NCI-H1417 (cell line): ENCODE results near the gene SYCE3.
A peak's percentile ranks its signal among the peaks of the same experiment; 100 is the strongest.

Experiments
- DNase-seq, 3 experiments: peaks; one replicate each; lab custom pipeline; 2025; lab: John Stamatoyannopoulos, UW

Gene SYCE3

GRCh38 chr22:50531546-50531961 is 31.2 kb downstream of the SYCE3 start:
- peak in 2 of 3 experiments; percentile 44 to 54 for DNase-seq

DNA sequence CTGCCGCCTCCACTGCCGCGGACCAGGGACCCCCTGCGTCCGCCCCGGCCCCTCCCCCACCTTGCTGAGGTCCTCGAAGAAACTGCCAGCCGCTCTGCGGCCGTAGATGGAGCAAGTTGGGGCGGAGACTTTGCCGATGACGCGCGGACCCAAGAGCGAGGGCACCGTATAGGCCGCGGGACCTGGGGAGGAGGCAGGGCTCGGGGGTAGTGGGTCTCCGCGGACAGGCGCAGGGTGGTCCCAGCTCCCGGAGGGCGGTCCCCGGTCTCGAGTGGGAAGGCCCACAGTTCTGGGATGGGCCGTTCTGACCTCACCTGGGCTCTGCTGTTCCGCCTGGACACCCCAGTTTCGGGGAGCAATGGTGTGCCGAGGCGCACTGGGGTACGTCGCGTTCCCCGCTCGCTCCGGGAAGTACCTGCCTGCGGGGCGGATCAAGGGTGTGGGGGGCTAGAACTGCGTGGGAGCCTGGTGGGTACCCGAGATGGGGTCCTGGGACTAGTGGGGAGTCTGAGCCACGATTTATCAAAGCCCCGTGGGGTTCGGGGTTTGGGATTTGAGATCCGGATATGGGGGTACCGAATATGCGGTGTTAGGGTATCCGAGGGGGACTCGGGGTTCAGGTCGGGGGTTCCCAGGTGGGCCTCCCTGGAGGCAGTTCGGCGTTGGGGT is 31.7 kb downstream of the SYCE3 start:
- DNase-seq: peak in 1 of 3 experiments; percentile 2

- DNase-seq: no peak
Observed at GRCh38 chr22:50530580-50530876, 32.2 kb downstream of the SYCE3 start.

DNA sequence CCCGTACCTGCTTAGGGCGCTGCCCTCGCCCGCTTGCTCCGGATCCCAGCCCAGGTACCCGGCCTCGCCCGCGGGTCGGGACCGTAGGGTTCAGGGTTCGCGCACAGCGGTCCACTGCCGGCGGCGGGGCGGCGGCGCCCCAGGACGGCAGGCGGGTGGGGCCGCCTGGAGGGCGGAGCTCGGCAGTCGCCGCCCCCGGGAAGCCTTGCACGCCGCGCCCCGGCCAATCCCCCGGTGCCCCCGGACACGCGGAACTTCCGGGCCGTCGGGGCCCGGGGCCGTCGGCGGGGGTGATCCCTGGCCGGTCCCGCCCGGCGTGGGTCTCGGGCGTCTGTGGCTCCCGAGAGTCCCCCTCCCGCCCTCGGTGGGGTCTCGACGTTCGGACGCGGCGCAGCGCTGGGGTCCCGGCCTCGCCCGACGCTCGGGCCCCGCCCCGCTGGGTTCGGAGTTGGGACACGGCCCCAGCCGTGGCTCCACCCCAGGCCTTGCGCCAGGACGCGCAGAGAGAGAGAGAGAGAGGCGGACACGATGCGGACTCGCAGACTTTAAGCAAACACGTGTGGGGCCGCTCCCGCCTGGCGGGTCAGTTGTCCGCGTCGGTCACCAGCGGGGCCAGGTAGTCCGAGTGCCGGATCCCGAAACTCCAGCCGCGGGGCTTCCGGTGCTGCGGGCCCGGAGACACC is 32.7 kb downstream of the SYCE3 start, which contains the start of gene TYMP:
TSS of gene TYMP (minus strand) at position 116 of the 683 bp plus-strand sequence. CDS start 303 bp downstream, outside the sequence.
- DNase-seq: no peak

DNA sequence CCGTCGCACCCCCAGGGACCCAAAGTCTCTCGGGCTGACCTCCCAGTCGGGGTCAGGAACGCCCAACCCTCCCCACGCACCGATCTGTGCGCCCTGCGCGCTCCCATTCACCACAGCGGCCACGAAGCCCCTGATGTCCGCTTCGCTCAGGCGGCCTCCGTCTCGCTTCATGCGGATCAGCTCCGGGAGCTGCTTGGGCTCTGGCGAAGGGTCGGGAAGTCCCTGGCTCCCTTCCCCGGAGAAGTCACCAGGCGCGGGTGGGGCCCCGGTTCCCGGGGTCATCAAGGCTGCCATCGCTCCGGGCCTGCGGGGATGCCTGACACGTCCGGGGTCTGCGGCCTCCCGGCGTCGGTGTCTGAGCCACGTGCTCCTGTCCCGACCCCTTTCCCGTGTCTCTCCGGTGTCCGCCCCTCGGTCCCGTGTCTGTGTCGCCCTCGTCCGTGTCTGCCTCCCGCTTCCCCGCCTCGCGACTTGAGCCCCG is 33.3 kb downstream of the SYCE3 start:
- DNase-seq: no peak

GRCh38 chr22:50528682-50529415 is 33.9 kb downstream of the SYCE3 start:
- DNase-seq: peak in 1 of 3 experiments; percentile 22

DNA sequence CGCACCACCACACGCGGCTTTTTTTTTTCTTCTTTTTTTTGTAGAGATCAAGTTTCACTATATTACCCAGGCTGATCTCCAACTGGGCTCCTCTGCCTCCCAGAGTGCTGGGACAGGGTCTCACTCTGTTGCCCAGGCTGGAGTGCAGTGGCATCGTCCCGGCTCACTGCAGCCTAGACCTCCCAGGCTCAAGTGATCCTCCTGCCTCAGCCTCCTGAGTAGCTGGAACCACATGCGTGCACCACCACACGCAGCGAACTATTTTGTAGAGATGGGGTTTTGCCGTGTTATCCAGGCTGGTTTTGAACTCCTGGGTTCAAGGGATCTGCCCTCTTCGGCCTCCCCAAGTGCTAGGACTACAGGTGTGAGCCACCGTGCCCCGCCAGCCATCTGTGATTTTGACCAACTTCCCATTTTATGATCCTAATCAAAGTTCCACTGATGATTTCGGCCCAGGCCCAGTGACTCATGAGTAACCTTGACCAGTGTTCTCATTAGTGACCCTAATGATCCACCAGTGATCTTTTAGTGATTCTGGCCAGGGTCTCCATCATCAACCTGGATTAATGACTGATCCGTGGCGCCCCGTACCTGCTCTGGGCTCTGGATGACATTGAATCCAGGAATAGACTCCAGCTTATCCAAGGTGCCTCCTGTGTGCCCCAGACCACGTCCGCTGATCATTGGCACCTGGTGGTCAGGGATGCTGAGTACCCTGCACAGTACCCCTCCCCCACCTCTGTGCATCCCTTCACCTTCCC is 34.6 kb downstream of the SYCE3 start:
- DNase-seq: peak in 1 of 3 experiments; percentile 22

GRCh38 chr22:50526834-50527801 is 35.6 kb downstream of the SYCE3 start:
- DNase-seq: peak in 2 of 3 experiments; percentile 41 to 58

DNA sequence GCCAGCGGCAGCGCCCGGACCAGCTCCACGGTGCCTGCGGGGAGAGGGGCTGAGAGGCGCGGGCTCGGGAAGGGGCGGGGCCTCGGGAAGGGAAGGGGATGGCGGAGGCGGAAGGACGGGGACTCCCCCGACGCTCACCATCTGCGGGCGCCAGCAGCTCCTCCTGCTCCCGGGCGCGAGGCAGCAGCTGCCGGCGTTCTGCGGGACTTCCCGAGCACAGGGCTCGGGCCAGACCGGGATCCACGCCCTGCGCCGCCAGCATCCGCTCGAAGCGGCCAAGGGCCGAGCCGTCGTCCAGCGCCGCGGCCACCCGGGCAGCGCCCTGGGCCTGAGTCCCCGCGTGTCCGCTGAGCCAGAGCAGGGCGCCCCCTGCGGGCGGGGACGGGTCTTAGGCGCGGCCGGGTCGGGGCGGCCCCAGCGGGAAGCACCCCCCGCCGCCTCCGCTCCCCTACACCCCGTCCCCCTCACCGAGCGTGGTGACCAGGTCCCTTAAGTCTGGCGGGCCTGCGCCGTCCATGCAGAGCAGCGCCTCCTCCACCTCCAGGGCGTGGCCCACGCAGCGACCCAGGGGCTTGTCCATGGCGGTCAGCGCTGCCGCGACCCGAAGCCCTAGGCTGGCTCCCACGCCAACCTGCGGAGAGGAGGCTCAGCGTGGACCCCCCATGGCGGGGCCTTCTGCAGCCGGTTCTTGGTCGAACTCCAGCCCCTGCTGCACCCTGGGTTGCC is 36.4 kb downstream of the SYCE3 start:
- peak; percentile 7 to 90 (median 86) for DNase-seq

- DNase-seq: peak in 1 of 3 experiments; percentile 91
Observed at GRCh38 chr22:50525858-50526107, 36.9 kb downstream of the SYCE3 start.

- DNase-seq: peak; percentile 85 to 96 (median 95)
Observed at GRCh38 chr22:50525104-50525857, 37.4 kb downstream of the SYCE3 start, which contains the start of gene SCO2. Gene SCO2 (minus strand): TSS chr22:50525598. CDS start chr22:50524411, 1,187 bp downstream.

- no peak for DNase-seq
Observed at GRCh38 chr22:50524676-50525103, 38.0 kb downstream of the SYCE3 start.

DNA sequence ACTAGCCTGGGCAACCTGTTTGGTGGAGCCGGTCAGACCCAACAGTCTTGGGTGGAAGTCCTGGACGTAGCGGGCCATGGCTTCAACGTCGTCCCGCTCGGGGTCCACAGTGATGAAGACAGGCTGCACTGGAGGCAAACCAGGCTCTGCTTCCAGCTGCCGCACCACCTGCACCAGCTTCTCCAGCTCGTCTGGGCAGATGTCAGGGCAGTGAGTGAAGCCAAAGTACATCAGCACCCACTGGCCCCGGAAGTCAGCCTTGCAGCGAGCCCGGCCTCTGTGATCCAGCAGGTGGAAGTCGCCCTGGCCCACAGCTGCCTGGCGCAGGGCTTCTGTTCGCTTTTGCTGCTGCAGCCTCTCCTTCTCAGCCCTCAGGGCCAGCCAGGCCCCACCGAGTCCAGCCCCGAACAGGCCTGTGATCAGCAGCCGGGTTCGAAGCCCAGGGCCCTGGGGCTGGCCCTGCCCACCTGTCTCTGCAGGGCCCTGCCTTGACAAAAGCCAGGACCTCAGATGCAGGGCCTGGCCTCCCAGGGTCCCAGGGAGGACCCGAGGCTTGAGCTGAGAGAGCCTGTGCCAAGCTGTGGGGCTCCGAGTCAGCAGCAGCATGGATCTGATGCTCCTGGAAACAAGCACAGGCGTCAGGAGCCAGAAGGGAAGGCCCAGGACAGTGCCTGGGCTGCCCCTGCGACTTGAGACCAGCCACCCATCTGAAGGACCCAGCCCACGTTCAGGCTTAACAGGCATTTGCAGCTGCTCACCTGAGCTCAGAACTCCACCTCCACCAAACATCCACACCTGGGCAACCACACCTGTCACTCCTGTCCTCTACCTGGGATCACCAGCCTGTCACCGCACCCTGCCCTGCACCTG is 38.7 kb downstream of the SYCE3 start:
- DNase-seq: peak in 1 of 3 experiments; percentile 31

GRCh38 chr22:50523458-50523805 is 39.3 kb downstream of the SYCE3 start:
- no peak for DNase-seq

DNA sequence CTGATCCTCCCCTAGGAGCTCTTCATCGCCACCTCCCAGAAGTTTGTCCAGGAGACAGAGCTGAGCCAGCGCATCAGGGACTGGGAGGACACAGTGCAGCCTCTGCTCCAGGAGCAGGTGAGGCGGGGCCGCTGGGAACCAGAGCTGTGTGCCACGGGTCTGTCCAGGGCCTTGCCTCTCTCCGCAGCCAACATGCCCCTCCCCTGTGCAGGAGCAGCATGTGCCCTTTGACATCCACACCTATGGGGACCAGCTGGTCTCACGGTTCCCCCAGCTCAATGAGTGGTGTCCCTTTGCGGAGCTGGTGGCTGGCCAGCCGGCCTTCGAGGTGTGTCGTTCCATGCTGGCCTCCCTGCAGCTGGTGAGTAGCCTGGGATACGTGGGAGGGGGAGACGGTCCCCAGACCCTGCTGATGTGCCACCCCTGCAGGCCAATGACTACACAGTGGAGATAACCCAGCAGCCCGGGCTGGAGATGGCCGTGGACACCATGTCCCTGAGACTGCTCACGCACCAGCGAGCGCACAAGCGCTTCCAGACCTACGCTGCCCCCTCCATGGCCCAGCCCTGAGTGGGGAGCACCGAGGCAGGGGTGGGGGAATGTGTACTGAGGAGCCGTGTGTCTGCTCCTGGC is 39.8 kb downstream of the SYCE3 start:
- DNase-seq: no peak

DNA sequence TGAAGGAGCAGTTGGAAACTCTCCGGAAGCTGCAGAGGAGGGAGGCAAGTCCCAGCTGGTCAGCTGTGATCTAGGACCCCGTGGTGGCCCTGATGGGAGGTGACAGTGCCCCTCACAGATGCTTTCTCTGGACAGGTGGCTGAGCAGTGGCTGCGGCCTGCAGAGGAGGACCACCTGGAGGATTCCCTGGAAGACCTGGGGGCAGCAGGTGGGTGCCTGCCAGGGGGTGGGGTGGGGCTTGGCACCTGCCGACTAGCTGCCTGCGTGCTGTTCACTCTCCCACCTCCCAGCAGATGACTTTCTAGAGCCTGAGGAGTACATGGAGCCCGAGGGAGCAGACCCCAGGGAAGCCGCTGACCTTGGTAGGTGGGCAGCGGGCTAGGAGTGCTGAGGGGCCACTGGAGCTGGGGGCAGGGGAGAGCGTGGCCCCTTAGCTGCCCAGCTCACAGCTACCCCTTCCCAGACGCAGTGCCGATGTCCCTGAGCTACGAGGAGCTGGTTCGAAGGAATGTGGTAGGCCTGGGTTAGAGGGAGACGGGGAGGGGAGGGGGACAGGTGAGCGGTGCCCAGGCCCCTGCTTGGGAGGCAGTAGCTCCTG is 40.4 kb downstream of the SYCE3 start:
- DNase-seq: no peak

DNA sequence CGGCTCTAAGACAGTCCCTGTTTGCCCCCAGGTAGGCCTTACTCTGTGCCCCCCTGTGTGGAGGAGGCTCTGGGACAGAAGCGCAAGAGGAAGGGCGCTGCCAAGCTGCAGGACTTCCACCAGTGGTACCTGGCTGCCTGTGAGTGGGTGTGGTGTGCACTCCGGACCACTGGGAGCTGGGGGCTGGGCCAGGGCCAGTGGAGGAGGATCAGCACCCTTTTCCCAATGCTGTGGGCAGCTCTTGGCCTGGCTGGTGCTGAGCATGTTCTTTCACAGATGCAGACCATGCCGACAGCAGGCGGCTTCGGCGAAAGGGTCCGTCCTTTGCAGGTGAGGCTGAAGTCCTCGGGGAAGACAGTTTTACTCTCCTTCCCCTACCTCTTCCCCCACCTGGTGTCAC is 41.0 kb downstream of the SYCE3 start:
- DNase-seq: no peak
